HEK293 (cell line): ENCODE measurements around the gene SRSF6.

Experiments
- ZNF214 ChIP-seq: fragments of 450-650 bp; formaldehyde crosslinking; IDR thresholded peaks from 2 replicates; pipeline ENCODE4 v1.5.1; 2017; ENCODE audit warnings: missing biosample characterization, mild to moderate bottlenecking, missing genetic modification characterization, borderline replicate concordance
- ZNF510 ChIP-seq: fragments of 450-650 bp; formaldehyde crosslinking; IDR thresholded peaks from 2 replicates; pipeline ENCODE4 v1.5.1; 2018; ENCODE audit warnings: mild to moderate bottlenecking, missing genetic modification characterization, missing biosample characterization; ENCODE audit not compliant: insufficient replicate concordance
- TF ChIP-seq, protein P1 (sequence below): fragments of 450-650 bp; formaldehyde crosslinking; IDR thresholded peaks from 2 replicates; pipeline ENCODE4 v1.5.1; 2016; ENCODE audit warnings: missing biosample characterization, missing genetic modification characterization

DNA sequence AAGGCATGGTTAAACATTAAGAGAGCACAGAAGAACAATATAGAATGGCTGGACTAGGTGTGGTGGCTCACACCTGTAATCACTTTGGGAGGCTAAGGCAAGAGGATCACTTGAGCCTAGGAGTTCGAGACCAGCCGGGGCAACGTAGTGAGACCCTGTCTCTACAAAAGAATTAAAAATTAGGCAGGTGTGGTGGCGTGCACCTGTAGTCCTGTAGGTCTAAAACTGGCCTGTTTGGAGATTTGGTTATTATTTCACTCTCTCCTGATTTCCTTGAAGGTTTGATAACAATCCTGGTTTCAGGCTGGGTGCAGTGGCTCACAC, 15.6 kb downstream of the SRSF6 start:
- TF ChIP-seq ZNF510 (tag by site-specific recombination) (no peak), ZNF214 (tag by site-specific recombination) (no peak)
- TF ChIP-seq, protein P1, sequence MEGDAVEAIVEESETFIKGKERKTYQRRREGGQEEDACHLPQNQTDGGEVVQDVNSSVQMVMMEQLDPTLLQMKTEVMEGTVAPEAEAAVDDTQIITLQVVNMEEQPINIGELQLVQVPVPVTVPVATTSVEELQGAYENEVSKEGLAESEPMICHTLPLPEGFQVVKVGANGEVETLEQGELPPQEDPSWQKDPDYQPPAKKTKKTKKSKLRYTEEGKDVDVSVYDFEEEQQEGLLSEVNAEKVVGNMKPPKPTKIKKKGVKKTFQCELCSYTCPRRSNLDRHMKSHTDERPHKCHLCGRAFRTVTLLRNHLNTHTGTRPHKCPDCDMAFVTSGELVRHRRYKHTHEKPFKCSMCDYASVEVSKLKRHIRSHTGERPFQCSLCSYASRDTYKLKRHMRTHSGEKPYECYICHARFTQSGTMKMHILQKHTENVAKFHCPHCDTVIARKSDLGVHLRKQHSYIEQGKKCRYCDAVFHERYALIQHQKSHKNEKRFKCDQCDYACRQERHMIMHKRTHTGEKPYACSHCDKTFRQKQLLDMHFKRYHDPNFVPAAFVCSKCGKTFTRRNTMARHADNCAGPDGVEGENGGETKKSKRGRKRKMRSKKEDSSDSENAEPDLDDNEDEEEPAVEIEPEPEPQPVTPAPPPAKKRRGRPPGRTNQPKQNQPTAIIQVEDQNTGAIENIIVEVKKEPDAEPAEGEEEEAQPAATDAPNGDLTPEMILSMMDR (tag by site-specific recombination): no peak
